ENCODE results near the gene SRRM4. TPM values are rescaled to one million over a fixed set of nuclear protein-coding genes. Genes with fewer than 3 reads are reported as not detected.

Gene SRRM4
- total RNA-seq, 1 experiment from 2014 or later: 0.02 TPM

GRCh38 chr12:119072440-119072839 is 91.1 kb downstream of the SRRM4 start:
- RAD21 ChIA-PET (ENCODE audit: low non-redundant PET in 1 of 2, low total read pairs in 2 of 2, uncharacterized antibody in 2 of 2, unreplicated experiment in 2 of 2): no interaction called here
- Histone ChIP-seq H3K4me1 (ENCODE audit: control insufficient read depth in 1 of 2, insufficient read depth in 2 of 2, low read length in 2 of 2) (no peaks in the 10 kb centered on the region), H2AFZ (ENCODE audit: low read depth, low read length, poor library complexity, severe bottlenecking) (no peak overlapping the region), H3K9me3 (ENCODE audit: control insufficient read depth in 1 of 2, insufficient read depth in 1 of 2, low read depth in 1 of 2, low read length in 2 of 2) (no peaks in the 10 kb centered on the region), H3K9ac (ENCODE audit: low read length) (no peak overlapping the region), H3K79me2 (ENCODE audit: insufficient read depth, low read length) (no peaks in the 10 kb centered on the region), H3K27ac (ENCODE audit: low read depth, low read length) (no peak overlapping the region), H3K4me3 (replicated peaks in 1 of 2; ENCODE audit: low read depth in 1 of 2, low read length in 2 of 2) (no peak overlapping the region), H3K4me2 (ENCODE audit: low read length) (no peak overlapping the region), H3K36me3 (ENCODE audit: control insufficient read depth in 1 of 2, insufficient read depth in 2 of 2, low read length in 2 of 2) (no peaks in the 10 kb centered on the region), H4K20me1 (ENCODE audit: insufficient read depth) (no peaks in the 10 kb centered on the region), H3K27me3 (ENCODE audit: insufficient read depth, low read length) (peaks cover 42% of the 10 kb centered on the region), H3K9me2 (ENCODE audit: insufficient read depth) (no peaks in the 10 kb centered on the region)
- CTCF ChIA-PET: no interaction called here
- ATAC-seq (no peak), DNase-seq (ENCODE audit: low read depth, low spot score) (no peak)
- no TSS peak for BruUV-seq (replicated peaks)
- intact Hi-C loops (cut with micrococcal nuclease): no loop called here
- no peak for TF ChIP-seq SIN3A (IDR thresholded peaks at IDR 0.05; ENCODE audit: low read depth)
- TF ChIP-seq TCF7L2 (IDR thresholded peaks at IDR 0.05; ENCODE audit: borderline replicate concordance, extremely low read depth, insufficient read depth, insufficient read length): no peak
- TF ChIP-seq CEBPB (IDR thresholded peaks at IDR 0.05; ENCODE audit: low read depth): no peak
- no peak for TF ChIP-seq EGR1 (IDR thresholded peaks at IDR 0.05; ENCODE audit: low read depth)
- no peak for TF ChIP-seq CBX3 (IDR thresholded peaks at IDR 0.05; ENCODE audit: low read depth)
- TF ChIP-seq ELF1 (IDR thresholded peaks at IDR 0.05; ENCODE audit: borderline replicate concordance, low read depth): no peak
- no peak for TF ChIP-seq REST (IDR thresholded peaks at IDR 0.05; ENCODE audit: low read depth)
- TF ChIP-seq SRF (IDR thresholded peaks at IDR 0.05; ENCODE audit: low read depth): no peak
- TF ChIP-seq EZH2phosphoT487 (IDR thresholded peaks at IDR 0.05; ENCODE audit: borderline replicate concordance): no peak
- no peak for TF ChIP-seq FOSL1 (IDR thresholded peaks at IDR 0.05; ENCODE audit: low read depth)
- TF ChIP-seq RAD21 (IDR thresholded peaks at IDR 0.05; ENCODE audit: low read depth): no peak
- no peak for TF ChIP-seq ZNF274 (IDR thresholded peaks at IDR 0.05; ENCODE audit: low read depth, low read length)
- no peak for TF ChIP-seq ZBTB33 (IDR thresholded peaks at IDR 0.05; ENCODE audit: extremely low read depth, insufficient replicate concordance, low read length)
- no peak for TF ChIP-seq POLR2A (IDR thresholded peaks at IDR 0.05; ENCODE audit: borderline replicate concordance, extremely low read depth, insufficient read depth, insufficient read length)
- no peak for TF ChIP-seq JUND (IDR thresholded peaks at IDR 0.05)
- no peak for TF ChIP-seq EZH2 (IDR thresholded peaks at IDR 0.05)
- TF ChIP-seq MAX (IDR thresholded peaks at IDR 0.05): no peak
- no peak for TF ChIP-seq POLR2AphosphoS5 (IDR thresholded peaks at IDR 0.05; ENCODE audit: low read depth, low read length)
- TF ChIP-seq YY1 (IDR thresholded peaks at IDR 0.05; ENCODE audit: extremely low read depth, insufficient replicate concordance, low read depth, low read length): no peak
- POLR2A ChIA-PET: no interaction called here

Data from HCT116 (cell line).